Neural cell (in vitro differentiated cells): ENCODE measurements around the gene CDC34.

Experiments
- CTCF ChIP-seq: fragments of 450-650 bp; IDR thresholded peaks from 2 replicates; pipeline ENCODE4 v1.5.1; 2014; ENCODE audit warnings: antibody characterized with exemption, mild to moderate bottlenecking, moderate library complexity; ENCODE audit not compliant: poor library complexity, severe bottlenecking
- EP300 ChIP-seq: fragments of 450-650 bp; conservative IDR thresholded peaks from 2 replicates; pipeline ENCODE4 v1.6.1; 2014; ENCODE audit warnings: antibody characterized with exemption, mild to moderate bottlenecking, moderate library complexity; ENCODE audit not compliant: poor library complexity, severe bottlenecking
- EZH2 ChIP-seq: fragments of 200-600, 300-800 bp; shearing (Covaris generic), sonication (generic); IDR thresholded peaks from 2 replicates; pipeline ENCODE4 v1.6.1; 2014; ENCODE audit warnings: antibody characterized with exemption, low read length, borderline replicate concordance, mild to moderate bottlenecking; ENCODE audit not compliant: insufficient read depth, poor library complexity, severe bottlenecking
- MXI1 ChIP-seq: fragments of 450-650 bp; conservative IDR thresholded peaks from 2 replicates; pipeline ENCODE4 v1.6.1; 2014; ENCODE audit warnings: antibody characterized with exemption, mild to moderate bottlenecking; ENCODE audit not compliant: poor library complexity, severe bottlenecking
- POLR2AphosphoS5 ChIP-seq: IDR thresholded peaks from 2 replicates; pipeline ENCODE4 v1.6.1; 2012
- RAD21 ChIP-seq: fragments of 450-650 bp; conservative IDR thresholded peaks from 2 replicates; pipeline ENCODE4 v1.6.1; 2014; ENCODE audit warnings: antibody characterized with exemption, mild to moderate bottlenecking, moderate library complexity
- TAF1 ChIP-seq: IDR thresholded peaks from 2 replicates; pipeline ENCODE4 v1.6.1; 2012; ENCODE audit warnings: low read depth
- TF ChIP-seq, protein P1 (sequence below): IDR thresholded peaks from 2 replicates; pipeline ENCODE4 v1.6.1; 2012; ENCODE audit warnings: borderline replicate concordance

DNA sequence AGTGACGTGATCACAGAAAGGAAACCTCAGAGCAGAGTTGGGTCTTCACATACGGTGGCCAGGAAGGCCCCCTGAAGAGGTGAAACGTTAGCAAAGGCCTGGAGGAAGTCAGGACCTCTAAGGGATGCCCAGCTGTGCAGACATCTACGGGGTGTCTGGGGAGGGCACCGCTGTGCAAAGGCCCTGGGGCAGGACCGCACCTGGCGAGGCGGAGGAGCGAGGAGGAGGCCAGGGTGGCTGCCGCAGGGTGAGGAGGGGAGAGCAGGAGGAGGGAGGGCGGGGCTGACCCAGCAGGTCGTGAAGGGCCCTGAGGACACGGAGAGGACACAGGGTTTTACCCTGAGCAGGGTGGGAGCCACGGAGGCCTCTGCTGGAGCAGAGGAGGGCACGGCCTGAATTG lies 47.1 kb upstream of the CDC34 start:
- TF ChIP-seq, protein P1, sequence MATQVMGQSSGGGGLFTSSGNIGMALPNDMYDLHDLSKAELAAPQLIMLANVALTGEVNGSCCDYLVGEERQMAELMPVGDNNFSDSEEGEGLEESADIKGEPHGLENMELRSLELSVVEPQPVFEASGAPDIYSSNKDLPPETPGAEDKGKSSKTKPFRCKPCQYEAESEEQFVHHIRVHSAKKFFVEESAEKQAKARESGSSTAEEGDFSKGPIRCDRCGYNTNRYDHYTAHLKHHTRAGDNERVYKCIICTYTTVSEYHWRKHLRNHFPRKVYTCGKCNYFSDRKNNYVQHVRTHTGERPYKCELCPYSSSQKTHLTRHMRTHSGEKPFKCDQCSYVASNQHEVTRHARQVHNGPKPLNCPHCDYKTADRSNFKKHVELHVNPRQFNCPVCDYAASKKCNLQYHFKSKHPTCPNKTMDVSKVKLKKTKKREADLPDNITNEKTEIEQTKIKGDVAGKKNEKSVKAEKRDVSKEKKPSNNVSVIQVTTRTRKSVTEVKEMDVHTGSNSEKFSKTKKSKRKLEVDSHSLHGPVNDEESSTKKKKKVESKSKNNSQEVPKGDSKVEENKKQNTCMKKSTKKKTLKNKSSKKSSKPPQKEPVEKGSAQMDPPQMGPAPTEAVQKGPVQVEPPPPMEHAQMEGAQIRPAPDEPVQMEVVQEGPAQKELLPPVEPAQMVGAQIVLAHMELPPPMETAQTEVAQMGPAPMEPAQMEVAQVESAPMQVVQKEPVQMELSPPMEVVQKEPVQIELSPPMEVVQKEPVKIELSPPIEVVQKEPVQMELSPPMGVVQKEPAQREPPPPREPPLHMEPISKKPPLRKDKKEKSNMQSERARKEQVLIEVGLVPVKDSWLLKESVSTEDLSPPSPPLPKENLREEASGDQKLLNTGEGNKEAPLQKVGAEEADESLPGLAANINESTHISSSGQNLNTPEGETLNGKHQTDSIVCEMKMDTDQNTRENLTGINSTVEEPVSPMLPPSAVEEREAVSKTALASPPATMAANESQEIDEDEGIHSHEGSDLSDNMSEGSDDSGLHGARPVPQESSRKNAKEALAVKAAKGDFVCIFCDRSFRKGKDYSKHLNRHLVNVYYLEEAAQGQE, result no peak
- no peak for TF ChIP-seq CTCF
- TF ChIP-seq EP300, result no peak
- TF ChIP-seq RAD21, result no peak
- no peak for TF ChIP-seq EZH2
- TF ChIP-seq TAF1, result no peak
- no peak for TF ChIP-seq MXI1
- TF ChIP-seq POLR2AphosphoS5, result no peak
